HL-60 (cell line): Measurements from ENCODE around the gene OSBPL5.

Experiments used
- CTCF ChIP-seq: IDR thresholded peaks from one replicate; pipeline ENCODE4 v1.5.1; 2011; ENCODE audit warnings: low read length, control low read depth, inconsistent platforms; ENCODE audit not compliant: insufficient read depth
- GABPA ChIP-seq: IDR thresholded peaks from 2 replicates; pipeline ENCODE4 v1.6.1; 2012; ENCODE audit warnings: low read depth
- POLR2AphosphoS5 ChIP-seq: IDR thresholded peaks from 2 replicates; pipeline ENCODE4 v1.6.1; 2012; ENCODE audit warnings: low read depth
- REST ChIP-seq: IDR thresholded peaks from 2 replicates; pipeline ENCODE4 v1.6.1; 2012; ENCODE audit warnings: low read depth; ENCODE audit not compliant: insufficient replicate concordance

GRCh38 chr11:3165152-3165705 is at the start of gene OSBPL5:
- TF ChIP-seq CTCF (no peak), POLR2AphosphoS5 (0 out of 2 replicates have a peak, but pooled peaks have one; percentile 36), REST (no peak), GABPA (no peak)
